ENCODE measurements around the gene CD9. TPM values are rescaled to one million over a fixed set of nuclear protein-coding genes. Genes with fewer than 3 reads are reported as not detected.
A peak's percentile ranks its signal among the peaks of the same experiment; 100 is the strongest.

The CD9 gene
- total and polyA plus RNA-seq, 8 donors, result 25.1 to 108 (median 33.8) TPM

DNA sequence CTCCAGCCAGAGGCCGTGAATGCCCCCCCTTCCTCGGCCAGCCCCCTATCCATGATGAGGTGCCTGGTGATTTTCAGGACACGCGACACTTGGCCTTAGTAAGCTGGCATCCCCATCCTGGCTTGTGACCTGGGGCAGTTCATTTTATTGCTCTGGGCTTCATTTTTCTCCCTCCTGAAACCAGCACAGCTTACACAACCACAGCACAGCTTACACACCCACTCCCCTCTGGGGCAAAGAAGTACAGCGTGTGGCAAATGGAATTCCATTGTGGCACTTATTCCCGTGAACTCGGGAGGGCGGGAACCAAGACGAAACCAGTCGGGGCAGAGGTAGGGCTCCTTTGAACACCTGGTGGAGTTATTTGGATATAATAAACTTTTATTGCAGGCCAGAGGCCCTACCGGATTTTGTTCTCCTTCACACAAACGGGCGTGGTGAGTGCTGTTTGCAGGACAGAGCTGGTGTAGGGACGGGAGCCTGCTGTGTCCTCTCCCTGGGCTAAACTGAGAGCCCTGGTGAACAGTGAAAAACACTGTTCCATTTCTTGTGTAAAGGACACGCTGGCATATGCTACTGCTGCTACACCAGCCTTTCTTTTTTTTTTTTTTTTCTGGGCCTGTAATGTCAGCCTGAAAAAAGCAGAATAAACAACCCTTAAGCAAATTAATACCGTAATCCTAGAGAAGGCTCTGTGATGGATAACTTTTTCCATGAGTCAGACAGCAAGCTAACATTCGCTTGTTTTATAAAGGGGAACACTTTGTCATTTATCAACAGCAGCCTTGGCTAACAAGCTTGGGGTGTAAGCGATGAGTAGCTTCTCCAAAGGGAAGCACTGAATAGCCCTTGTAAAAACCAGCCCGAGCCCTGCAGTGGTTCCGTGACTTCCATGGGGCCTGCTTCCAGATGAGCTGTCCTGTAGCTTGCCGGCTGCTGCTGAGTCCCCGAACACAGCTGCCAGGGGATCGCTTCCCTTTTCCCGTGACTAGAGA lies 29.3 kb downstream of the CD9 start:
- H3K27me3 ChIP-seq, result no peaks in the 10 kb centered on the region
- peaks cover 8 to 46% (median 30%) of the 10 kb centered on the region in 3 donors for H3K4me1 ChIP-seq
- DNase-seq, result peak in 3 of 6 donors; percentile 21 to 34 (median 33)
- TF ChIP-seq, protein P1, sequence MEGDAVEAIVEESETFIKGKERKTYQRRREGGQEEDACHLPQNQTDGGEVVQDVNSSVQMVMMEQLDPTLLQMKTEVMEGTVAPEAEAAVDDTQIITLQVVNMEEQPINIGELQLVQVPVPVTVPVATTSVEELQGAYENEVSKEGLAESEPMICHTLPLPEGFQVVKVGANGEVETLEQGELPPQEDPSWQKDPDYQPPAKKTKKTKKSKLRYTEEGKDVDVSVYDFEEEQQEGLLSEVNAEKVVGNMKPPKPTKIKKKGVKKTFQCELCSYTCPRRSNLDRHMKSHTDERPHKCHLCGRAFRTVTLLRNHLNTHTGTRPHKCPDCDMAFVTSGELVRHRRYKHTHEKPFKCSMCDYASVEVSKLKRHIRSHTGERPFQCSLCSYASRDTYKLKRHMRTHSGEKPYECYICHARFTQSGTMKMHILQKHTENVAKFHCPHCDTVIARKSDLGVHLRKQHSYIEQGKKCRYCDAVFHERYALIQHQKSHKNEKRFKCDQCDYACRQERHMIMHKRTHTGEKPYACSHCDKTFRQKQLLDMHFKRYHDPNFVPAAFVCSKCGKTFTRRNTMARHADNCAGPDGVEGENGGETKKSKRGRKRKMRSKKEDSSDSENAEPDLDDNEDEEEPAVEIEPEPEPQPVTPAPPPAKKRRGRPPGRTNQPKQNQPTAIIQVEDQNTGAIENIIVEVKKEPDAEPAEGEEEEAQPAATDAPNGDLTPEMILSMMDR (IDR thresholded peaks at IDR 0.05), result no peak
- H3K27ac ChIP-seq, result peak overlapping the region; percentile 32 to 81 (median 75)
- H3K36me3 ChIP-seq, result peaks cover 0 to 14% (median 0%) of the 10 kb centered on the region in 3 donors
- WGBS, 2 donors, result 65 to 67% methylated on average over 24 of the region's 24 CpGs
- no peaks in the 10 kb centered on the region for H3K9me3 ChIP-seq
- intact Hi-C loops (cut with DNase I), result no loop called here
- FAIRE-seq, result peak; percentile 79
- H3K4me3 ChIP-seq, result no peak overlapping the region
- ATAC-seq, result peak in 3 of 4 donors; percentile 43 to 64 (median 48)

DNA sequence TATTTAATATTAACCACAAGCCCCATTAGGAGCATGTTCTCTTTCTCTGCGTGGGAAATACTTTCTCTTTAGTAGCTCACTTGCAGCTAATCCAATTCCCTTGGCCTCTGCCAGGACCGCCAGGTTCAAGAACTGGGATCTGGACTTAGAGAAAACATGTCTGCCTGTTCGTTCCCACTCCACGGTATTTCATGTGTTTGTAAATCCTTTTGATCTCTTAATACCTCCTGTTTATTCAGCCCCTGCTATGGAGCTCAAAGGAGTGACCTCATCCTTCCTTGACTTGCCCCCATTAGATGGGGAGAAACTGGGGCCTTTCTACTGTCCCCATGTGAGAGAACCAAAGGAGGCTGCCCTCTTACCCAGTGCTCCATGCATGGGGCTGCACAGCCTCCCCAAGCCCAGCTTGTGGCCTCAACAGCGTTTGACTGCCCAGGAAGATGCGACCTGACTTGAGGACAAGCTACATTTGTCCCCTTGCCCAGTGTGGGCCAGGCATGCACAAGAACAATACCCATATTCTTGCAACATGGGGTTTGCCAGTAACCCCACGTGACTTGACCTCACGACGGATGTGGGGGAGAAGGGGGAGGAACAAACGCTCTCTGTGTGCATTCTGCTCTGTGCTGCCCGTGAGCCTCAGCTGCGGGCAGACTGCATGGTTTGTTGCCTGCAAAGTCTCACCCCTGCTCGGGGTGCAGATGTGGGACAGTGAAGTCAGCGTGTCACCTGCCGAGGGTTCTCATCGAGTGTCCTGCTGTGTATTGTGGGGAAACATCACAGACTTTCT lies 30.3 kb downstream of the CD9 start:
- Histone ChIP-seq H3K27ac (peak overlapping the region; percentile 32 to 81 (median 75)), H3K27me3 (no peaks in the 10 kb centered on the region), H3K4me1 (peaks cover 12 to 46% (median 30%) of the 10 kb centered on the region in 3 donors), H3K4me3 (no peak overlapping the region), H3K9me3 (no peaks in the 10 kb centered on the region), H3K36me3 (peaks cover 0 to 14% (median 0%) of the 10 kb centered on the region in 3 donors)
- ATAC-seq (peak in 3 of 4 donors; percentile 58 to 66 (median 62)), DNase-seq (peak in 5 of 6 donors; percentile 41 to 60 (median 54)), FAIRE-seq (no peak)
- WGBS, 2 donors, result 63 to 66% methylated on average over 16 of the region's 16 CpGs
- TF ChIP-seq, protein P1 (IDR thresholded peaks at IDR 0.05), result no peak
- intact Hi-C loops (cut with DNase I), result no loop called here

DNA sequence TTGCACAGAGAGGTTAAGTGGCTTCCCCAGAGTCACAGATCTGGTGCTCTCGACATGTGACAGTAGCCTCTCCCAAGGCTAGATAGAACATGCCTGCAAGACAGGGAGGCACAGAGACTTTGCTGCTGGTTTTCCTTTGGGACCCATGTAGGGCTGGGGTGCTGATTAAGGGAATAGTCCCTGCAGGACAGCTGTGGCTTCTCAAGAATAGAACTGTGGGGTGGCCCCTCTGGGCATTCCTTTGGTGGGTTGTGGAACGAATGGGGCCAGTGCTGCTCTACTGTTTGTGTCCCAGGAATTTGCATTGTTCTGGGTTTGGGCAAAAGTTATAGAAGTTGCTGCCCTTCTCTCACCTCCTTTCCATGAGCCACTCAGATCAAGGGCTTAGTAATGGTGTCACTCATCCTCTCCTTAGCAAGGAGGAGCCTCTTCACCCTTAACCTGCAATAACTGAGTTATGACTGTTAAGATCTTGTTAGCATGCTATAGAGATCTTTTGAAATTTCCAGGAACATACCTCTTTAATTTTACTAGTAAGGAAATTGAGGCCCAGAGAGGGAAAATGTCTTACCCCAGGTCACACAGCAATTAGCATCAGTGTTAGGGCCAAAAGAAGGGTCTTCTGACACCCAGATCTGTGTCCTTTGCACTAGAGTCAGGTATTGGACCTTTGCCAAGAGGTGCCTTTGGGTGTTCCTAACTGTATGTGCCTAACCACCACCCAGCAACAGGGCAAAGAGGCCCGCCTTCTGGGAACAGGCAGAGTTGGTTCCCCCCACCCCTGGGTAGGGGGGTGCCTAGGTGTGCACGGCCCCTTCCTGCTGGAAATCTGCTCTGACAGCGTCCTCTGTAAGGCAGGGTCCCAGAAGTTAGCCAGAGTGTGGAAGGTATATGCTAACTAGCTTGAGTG lies 31.4 kb downstream of the CD9 start:
- intact Hi-C loops (cut with DNase I), result no loop called here
- no peaks in the 10 kb centered on the region for H3K9me3 ChIP-seq
- ATAC-seq (no peak), DNase-seq (peak in 1 of 6 donors; percentile 24), FAIRE-seq (no peak)
- H3K36me3 ChIP-seq, result peaks cover 0 to 14% (median 0%) of the 10 kb centered on the region in 3 donors
- TF ChIP-seq, protein P1 (IDR thresholded peaks at IDR 0.05), result no peak
- H3K4me1 ChIP-seq, result peaks cover 12 to 51% (median 30%) of the 10 kb centered on the region in 3 donors
- WGBS, 2 donors, result 89 to 96% methylated on average over 5 of the region's 5 CpGs
- peak overlapping the region in 3 of 4 donors; percentile 41 to 53 (median 43) for H3K27ac ChIP-seq
- H3K27me3 ChIP-seq, result no peaks in the 10 kb centered on the region
- no peak overlapping the region for H3K4me3 ChIP-seq

Measured in pancreas (tissue), 10 donors.